ENCODE data around the gene ACTN2.

ACTN2 gene

DNA sequence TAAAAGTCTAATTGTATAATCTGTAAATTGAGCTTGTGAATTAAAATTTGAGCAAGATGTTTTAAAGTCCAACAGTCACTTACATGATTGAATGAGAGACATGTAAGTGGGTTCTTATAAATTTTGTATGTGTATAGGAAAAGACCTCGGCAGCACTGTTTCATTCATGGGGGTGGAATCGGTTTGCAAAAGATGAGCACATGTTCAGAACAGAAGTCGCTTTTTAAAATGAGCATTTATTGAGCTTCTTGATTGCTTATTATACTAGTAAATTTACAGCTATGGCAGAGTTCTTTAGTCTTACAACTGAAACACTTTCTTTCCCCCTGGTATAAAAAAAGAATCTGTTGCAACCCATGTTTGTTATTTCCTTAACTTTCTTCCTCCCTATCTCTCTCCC, 33.9 kb downstream of the ACTN2 start:
- Histone ChIP-seq H3K4me3 (no peak overlapping the region), H3K27ac (no peak overlapping the region)
- no peak for DNase-seq (ENCODE audit: low spot score)
- no peak for TF ChIP-seq CTCF (IDR thresholded peaks at IDR 0.05)

GRCh38 chr1:236720611-236721010, 34.3 kb downstream of the ACTN2 start:
- TF ChIP-seq CTCF (IDR thresholded peaks at IDR 0.05) = no peak
- no peak overlapping the region for H3K27ac ChIP-seq
- no peak for DNase-seq (ENCODE audit: low spot score)
- H3K4me3 ChIP-seq = no peak overlapping the region

DNA sequence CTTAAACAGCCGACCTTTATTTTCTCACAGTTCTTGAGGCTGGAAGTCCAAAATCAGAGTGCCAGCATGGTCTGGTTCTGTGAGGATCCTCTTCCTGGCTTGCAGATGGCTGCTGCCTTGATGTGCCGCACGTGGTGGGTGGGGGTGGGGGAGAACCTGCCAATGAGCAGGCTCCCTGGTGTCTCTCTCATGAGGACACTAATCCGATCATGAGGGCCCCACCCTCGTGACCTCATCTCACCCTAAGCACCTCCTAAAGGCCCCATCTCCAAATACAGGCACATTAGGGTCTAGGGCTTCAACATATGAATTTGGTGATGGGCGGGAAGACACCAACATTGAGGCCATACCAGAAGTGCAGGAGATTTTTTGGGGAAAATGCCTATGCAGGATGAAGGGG, 37.8 kb downstream of the ACTN2 start:
- no peak for TF ChIP-seq CTCF (IDR thresholded peaks at IDR 0.05)
- Histone ChIP-seq H3K27ac (no peak overlapping the region), H3K4me3 (no peak overlapping the region)
- DNase-seq (ENCODE audit: low spot score) = no peak

- no peak for DNase-seq (ENCODE audit: low spot score)
- no peak for TF ChIP-seq CTCF (IDR thresholded peaks at IDR 0.05)
- no peak overlapping the region for H3K4me3 ChIP-seq
- no peak overlapping the region for H3K27ac ChIP-seq
Measured at GRCh38 chr1:236724506-236724905, 38.2 kb downstream of the ACTN2 start.

GRCh38 chr1:236725668-236726067, 39.4 kb downstream of the ACTN2 start:
- no peak for TF ChIP-seq CTCF (IDR thresholded peaks at IDR 0.05)
- Histone ChIP-seq H3K4me3 (no peak overlapping the region), H3K27ac (no peak overlapping the region)
- DNase-seq (ENCODE audit: low spot score) = no peak

DNA sequence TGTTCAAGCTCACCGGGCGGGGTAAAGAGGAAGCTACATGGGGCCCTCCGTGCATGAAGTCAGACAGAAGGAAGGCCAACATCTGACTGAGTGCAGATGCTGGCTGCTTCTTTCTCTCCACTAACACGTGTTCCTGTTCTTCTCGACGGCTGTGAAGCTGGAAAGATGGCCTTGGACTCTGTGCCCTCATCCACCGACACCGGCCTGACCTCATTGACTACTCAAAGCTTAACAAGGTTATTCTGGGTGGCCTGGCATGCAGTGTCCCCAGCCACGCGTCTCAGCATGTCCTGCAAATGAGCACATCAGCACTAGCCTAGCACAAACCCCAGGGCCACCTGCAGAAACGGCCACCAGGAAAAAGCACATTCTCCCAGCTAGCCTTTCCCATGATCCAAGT, 41.2 kb downstream of the ACTN2 start:
- no peak overlapping the region for H3K4me3 ChIP-seq
- no peak for TF ChIP-seq CTCF (IDR thresholded peaks at IDR 0.05)
- no peak for DNase-seq (ENCODE audit: low spot score)
- H3K27ac ChIP-seq = no peak overlapping the region

DNA sequence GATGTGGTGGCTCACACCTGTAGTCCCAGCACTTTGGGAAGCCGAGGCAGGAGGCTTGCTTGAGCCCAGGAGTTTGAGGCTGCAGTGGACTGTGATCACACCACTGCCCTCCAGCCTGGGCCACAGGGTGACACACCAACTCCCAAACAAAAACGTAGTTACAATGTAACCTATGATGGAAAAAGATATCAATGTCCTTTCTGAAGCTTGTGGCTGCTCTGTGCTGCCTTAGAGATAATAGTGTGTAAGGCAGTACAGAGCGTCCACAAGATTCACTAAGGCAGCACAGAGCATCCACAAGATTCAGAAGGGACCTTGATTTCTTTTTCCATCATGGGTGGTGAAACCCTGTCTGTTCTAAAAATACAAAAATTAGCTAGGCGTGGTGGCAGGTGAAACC, 42.5 kb downstream of the ACTN2 start:
- no peak for TF ChIP-seq CTCF (IDR thresholded peaks at IDR 0.05)
- H3K27ac ChIP-seq = no peak overlapping the region
- H3K4me3 ChIP-seq = no peak overlapping the region
- no peak for DNase-seq (ENCODE audit: low spot score)

Measured in coronary artery (tissue), 2 donors.